H1 (cell line): ENCODE results near the gene HTR1D.
A peak's percentile ranks its signal among the peaks of the same experiment; 100 is the strongest.

ENCODE experiments used
- CTCF ChIP-seq, 3 experiments: IDR thresholded peaks; 1 replicate in 2 of 3; 2 replicates in 1 of 3; pipeline versions ENCODE4 v1.5.1 to v1.6.1; 2011; ENCODE audit warnings: low read length in 3 of 3, mild to moderate bottlenecking in 3 of 3, inconsistent platforms in 2 of 3, low read depth in 1 of 3, moderate library complexity in 1 of 3; ENCODE audit not compliant: insufficient read depth in 1 of 3; ENCODE audit errors: control extremely low read depth in 1 of 3
- POLR2A ChIP-seq, 2 experiments: IDR thresholded peaks; 1 replicate in 1 of 2; 2 replicates in 1 of 2; pipeline ENCODE4 v1.6.1; 2011; ENCODE audit warnings: low read depth in 2 of 2, low read length in 2 of 2, mild to moderate bottlenecking in 2 of 2; ENCODE audit errors: control extremely low read depth in 1 of 2
- POU5F1 ChIP-seq: IDR thresholded peaks from 2 replicates; pipeline ENCODE4 v1.6.1; 2011; ENCODE audit warnings: low read depth, mild to moderate bottlenecking, low read length, moderate library complexity

DNA sequence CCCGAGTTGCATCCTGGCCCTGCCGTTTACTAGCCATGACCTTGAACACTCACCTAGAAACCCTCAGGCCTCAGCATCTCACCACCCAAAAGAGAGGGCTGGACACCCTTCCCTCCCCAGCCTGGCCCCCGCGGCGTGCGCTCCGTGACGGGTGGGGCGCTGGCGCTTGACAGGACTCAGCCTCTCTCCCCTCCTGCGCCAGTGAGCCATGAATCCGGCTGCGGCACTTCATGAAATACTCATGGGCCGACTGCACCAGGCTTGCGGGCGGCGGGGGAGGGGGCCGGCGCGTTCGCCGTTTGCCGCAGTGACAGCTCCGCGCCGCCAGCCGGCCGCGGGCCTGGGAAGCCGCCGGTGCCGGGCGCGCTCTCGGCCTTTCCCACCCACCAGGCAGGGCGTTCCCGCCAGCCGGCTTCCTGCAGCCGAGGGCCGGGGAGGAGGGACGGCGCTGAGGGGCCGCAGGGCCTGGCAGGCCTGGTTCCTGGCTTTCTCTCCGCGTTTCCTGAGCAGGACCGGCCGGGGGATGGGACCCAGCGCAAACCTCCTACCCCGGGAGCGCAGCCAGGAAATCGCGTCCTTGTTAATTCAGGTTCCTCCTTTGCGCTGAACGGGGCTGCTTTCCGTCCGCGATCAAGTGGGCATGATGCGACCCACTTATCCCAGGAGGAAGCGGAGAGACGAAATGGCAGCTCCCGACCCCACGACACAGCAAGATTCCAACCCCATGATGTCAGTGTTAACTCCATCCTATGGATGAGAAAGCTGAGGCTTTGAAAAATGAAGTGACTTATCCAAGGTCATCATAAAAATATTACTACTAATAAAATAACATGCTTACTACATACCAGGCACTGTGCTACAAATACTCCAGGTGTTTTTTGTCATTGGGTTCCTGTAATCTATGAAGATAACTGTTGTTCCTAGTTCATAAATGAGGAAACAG is 39.6 kb downstream of the HTR1D start:
- TF ChIP-seq CTCF (IDR thresholded peaks at IDR 0.05; ENCODE audit: control extremely low read depth in 1 of 3, insufficient read depth in 1 of 3, low read depth in 1 of 3, low read length in 3 of 3) (peak in 2 of 3 experiments; percentile 5 to 10; a peak in 1 of 4 replicates), POLR2A (IDR thresholded peaks at IDR 0.05; ENCODE audit: control extremely low read depth in 1 of 2, low read depth in 2 of 2, low read length in 2 of 2) (no peak), POU5F1 (no peak)
